HG03064 (cell line): Measurements from ENCODE around the gene FCHO2.
"Not testable (repeated sequence)": the region's sequence is repeated elsewhere in the genome, so short reads cannot be mapped to it uniquely, and the experiment has no call there.

Source experiments
- ATAC-seq: cut with Tn5 transposase; IDR thresholded peaks from one replicate; pipeline ENCODE4 v1.9.1; 2021; ENCODE audit warnings: low read depth; ENCODE audit not compliant: unreplicated experiment

Gene FCHO2

DNA sequence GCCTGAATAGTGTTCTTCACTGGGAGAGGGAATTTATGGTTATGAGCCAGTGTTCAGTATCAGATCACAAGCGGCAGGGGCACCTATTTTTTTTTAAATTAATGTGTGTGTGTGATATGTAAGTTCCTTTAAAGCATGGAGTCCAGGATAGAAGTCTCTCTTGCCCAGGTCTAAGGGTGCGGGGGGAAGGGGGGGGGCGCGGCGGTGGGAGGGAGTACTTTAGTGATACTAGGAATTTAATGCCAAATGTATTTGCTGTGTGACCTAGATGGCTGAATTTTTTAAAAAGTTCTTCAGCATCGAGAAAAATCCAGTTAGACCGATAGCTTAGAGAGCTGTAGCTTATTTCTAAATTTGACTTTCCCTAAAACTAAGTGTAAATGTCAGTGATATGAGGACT is 1.5 kb upstream of the FCHO2 start:
- no peak for ATAC-seq

GRCh38 chr5:72955143-72955767 is 586 bp upstream of the FCHO2 start:
- ATAC-seq = peak; percentile 30

- ATAC-seq = peak; percentile 46
Measured at GRCh38 chr5:72956324-72957140, 691 bp downstream of the FCHO2 start.

- ATAC-seq = no peak
Measured at GRCh38 chr5:72957337-72957736, 1.5 kb downstream of the FCHO2 start.

GRCh38 chr5:72959257-72959656 is 3.4 kb downstream of the FCHO2 start:
- no peak for ATAC-seq

- ATAC-seq = not testable (repeated sequence)
Measured at GRCh38 chr5:72974481-72974880, 18.6 kb downstream of the FCHO2 start.

DNA sequence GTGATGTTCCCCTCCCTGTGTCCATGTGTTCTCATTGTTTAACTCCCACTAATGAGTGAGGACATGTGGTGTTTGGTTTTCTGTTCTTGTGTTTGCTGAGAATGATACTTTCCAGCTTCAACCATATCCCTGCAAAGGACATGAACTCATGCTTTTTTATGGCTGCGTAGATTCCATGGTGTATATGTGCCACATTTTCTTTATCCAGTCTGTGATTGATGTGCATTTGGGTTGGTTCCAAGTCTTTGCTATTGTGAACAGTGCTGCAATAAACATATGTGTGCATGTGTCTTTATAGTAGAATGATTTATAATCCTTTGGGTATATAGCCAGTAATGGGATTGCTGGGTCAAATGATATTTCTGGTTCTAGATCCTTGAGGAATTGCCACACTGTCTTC is 21.0 kb downstream of the FCHO2 start:
- not testable (repeated sequence) for ATAC-seq

DNA sequence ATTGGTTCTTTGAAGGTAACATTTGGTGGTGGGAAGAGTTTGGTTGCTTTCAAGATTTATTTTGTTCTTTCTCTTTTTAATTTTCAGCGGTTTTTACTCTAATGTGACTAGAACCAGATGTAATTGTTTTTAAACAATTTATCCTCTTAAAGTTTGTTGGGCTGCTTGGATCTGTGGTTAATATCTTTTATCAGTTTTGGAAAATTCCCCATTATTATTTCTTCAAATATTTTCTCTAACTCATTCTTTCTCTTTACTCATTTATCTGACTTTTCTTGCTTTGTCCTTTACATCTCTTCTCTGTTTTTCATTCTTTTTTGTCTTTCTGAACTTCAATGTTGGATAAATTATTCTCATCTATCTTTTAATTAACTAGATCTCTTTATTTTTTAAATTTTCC is 29.9 kb downstream of the FCHO2 start:
- no peak for ATAC-seq

- no peak for ATAC-seq
Measured at GRCh38 chr5:72988769-72989168, 32.9 kb downstream of the FCHO2 start.

DNA sequence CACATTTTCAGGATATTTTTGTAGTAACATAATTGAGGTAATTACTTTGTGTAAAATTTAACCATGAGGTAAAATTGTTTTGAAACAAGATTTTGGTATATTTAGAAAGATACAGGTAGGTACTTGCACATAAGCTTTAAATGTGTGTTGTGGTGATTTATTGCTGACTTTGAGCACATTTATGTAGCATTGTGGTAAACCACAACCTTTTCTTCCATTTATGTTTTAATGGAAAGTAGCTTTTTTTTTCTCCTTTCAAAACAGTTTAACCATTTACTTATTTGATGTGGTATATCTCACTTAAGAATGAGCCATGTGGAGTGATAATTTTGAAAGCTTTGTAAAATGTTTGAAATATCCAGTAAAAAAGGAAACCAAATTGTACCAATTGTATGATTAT is 35.6 kb downstream of the FCHO2 start:
- ATAC-seq = no peak

- ATAC-seq = no peak
Measured at GRCh38 chr5:72994578-72994977, 38.7 kb downstream of the FCHO2 start.

DNA sequence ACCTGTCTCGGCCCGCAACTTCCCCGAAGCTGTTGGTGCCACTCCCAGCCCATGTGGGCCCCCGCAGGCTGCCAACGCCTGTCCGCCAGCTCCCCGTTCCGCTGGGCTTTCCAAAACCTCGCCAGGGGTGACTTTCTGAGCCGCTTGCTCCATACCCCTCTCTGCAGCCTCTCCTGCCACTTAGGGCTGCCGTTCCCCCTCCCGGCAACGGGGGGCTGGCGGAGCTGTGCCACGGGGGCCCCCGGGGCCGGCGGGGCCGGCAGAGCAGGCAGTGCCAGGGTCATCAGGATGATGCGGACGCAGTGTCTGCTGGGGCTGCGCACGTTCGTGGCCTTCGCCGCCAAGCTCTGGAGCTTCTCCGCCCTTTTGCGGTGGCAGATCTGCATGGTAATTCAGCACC is 40.8 kb downstream of the FCHO2 start:
- ATAC-seq = no peak

DNA sequence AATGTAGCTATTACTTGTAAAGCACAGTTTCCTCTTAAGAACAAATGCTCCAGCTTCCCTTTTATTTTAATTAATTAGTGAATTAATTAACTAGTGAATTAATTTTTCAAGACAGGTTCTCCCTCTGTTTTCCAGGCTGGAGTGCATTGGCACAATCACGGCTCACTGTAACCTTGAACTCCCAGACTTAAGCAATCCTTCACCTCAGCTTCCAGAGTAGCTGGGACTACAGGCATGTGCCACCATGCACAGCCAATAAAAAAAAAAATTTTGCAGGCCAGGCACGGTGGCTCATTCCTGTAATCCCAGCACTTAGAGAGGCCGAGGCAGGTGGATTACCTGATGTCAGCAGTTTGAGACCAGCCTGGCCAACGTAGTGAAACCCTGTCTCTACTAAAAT is 44.1 kb downstream of the FCHO2 start:
- ATAC-seq = no peak

DNA sequence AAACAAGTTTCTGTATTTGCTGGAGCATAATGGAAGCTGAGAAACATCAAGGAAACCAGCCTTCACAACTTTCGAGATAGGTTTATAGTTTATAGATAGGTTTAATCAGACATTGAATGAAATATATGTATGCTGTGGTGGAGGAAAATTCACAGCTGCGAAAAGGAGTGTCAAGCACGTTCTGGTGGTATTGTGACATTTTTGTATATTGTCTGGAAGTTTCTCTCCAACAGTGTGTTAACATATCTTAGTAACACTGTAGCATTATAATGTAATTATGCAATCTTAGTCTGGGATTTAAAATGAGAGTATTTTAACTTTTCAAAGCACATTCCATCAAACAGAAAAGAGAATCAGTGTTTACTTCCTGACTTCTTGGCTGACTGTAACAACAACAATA is 50.0 kb downstream of the FCHO2 start:
- no peak for ATAC-seq

- no peak for ATAC-seq
Measured at GRCh38 chr5:73007051-73007450, 51.2 kb downstream of the FCHO2 start.

DNA sequence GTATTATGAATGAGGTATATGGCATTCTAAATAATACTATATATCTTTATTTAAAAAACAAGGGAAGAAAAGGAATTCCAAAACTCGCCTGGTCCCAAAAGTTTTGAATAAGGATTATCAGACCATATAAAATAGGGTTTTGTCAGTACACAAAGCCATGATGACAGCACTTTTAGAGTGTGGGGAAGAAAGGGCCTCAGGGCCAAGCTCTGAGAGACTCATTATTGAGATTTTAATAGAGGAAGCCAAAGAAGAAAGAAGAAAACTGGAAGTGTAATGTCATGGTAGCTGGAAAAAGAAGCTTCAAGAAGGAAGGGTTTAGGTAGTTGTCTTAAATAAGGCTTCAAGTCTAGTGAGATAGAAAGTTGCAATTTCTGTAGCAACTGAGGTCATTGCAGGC is 53.0 kb downstream of the FCHO2 start:
- ATAC-seq = no peak

GRCh38 chr5:73011612-73012011 is 55.8 kb downstream of the FCHO2 start:
- not testable (repeated sequence) for ATAC-seq

DNA sequence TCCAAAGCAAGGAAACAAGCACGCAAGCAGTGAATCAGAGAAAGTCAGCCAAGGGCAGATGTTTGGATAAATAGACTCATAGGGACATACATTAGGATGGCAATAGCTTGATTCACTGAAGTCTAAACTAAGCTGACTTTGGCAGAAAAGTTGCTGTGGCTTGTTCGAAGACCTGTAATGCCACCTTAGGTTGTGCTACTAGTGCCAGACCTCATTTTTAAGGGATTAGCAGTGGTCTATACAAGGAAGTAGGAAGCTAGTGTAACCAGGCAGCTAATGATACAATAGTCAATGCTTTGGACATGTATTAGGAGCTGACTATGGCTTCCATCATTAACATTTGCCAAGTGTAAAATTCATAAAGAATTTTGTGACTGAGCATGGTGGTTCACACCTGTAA is 63.1 kb downstream of the FCHO2 start:
- ATAC-seq = no peak

GRCh38 chr5:73019766-73020165 is 63.9 kb downstream of the FCHO2 start:
- ATAC-seq = no peak

GRCh38 chr5:73022471-73023169 is 66.8 kb downstream of the FCHO2 start:
- no peak for ATAC-seq

DNA sequence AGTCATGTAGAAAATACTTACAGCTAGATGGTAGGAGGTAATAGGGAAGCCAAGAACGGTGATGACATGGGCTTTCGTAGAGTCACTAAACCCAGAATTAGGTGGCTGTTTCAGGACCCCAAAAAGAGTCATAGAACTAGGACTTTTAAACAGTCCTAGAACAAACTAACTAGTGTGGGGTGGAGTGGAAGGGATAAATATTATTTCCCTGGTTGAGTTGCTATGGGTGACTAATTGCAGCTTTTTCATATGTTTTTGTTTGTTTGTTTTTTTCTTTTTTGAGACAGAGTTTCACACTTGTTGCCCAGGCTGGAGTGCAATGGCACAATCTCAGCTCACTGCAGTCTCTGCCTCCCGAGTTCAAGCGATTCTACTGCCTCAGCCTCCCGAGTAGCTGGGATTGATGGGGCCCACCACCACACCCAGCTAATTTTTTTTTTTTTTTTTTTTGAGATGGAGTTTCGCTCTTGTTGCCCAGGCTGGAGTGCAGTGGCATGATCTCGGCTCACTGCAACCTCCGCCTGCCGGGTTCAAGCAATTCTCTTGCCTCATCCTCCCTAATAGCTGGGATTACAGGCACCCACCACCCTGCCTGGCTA is 69.2 kb downstream of the FCHO2 start:
- ATAC-seq = not testable (repeated sequence)
